GM12875 (cell line): Measurements from ENCODE around the gene PRR15L.

Experiments used
- H3K4me3 ChIP-seq: one replicate; pipeline ENCODE4 v1.5.1; 2011; ENCODE audit warnings: low read depth, low read length, control low read depth
- CTCF ChIP-seq: IDR thresholded peaks from 2 replicates; pipeline ENCODE4 v1.5.1; 2011; ENCODE audit warnings: low read depth, mild to moderate bottlenecking, control low read depth, inconsistent platforms, low read length, moderate library complexity, borderline replicate concordance; ENCODE audit not compliant: insufficient read depth

PRR15L gene

GRCh38 chr17:48001197-48001596 is 43.5 kb upstream of the PRR15L start:
- no peak for TF ChIP-seq CTCF
- H3K4me3 ChIP-seq: no peak overlapping the region

- no peak overlapping the region for H3K4me3 ChIP-seq
- TF ChIP-seq CTCF: no peak
Observed at GRCh38 chr17:47999582-47999981, 41.9 kb upstream of the PRR15L start.

- H3K4me3 ChIP-seq: no peak overlapping the region
- no peak for TF ChIP-seq CTCF
Observed at GRCh38 chr17:47998044-47998443, 40.4 kb upstream of the PRR15L start.

GRCh38 chr17:47997586-47997985 is 39.9 kb upstream of the PRR15L start:
- H3K4me3 ChIP-seq: no peak overlapping the region
- no peak for TF ChIP-seq CTCF

- TF ChIP-seq CTCF: no peak
- no peak overlapping the region for H3K4me3 ChIP-seq
Observed at GRCh38 chr17:47996201-47996600, 38.5 kb upstream of the PRR15L start.

GRCh38 chr17:47995241-47995935 is 37.7 kb upstream of the PRR15L start:
- TF ChIP-seq CTCF: no peak
- H3K4me3 ChIP-seq: no peak overlapping the region

- TF ChIP-seq CTCF: no peak
- H3K4me3 ChIP-seq: no peak overlapping the region
Observed at GRCh38 chr17:47994724-47995123, 37.0 kb upstream of the PRR15L start.
